GM19035 (cell line): ENCODE results near the gene NCKAP5.

ENCODE experiments used
- ATAC-seq: cut with Tn5 transposase; IDR thresholded peaks from one replicate; pipeline ENCODE4 v1.9.1; 2021; ENCODE audit not compliant: unreplicated experiment

The NCKAP5 gene

GRCh38 chr2:133574620-133575019 lies 6.4 kb upstream of the NCKAP5 start:
- ATAC-seq, result no peak

GRCh38 chr2:133574186-133574585 lies 5.9 kb upstream of the NCKAP5 start:
- ATAC-seq, result no peak

DNA sequence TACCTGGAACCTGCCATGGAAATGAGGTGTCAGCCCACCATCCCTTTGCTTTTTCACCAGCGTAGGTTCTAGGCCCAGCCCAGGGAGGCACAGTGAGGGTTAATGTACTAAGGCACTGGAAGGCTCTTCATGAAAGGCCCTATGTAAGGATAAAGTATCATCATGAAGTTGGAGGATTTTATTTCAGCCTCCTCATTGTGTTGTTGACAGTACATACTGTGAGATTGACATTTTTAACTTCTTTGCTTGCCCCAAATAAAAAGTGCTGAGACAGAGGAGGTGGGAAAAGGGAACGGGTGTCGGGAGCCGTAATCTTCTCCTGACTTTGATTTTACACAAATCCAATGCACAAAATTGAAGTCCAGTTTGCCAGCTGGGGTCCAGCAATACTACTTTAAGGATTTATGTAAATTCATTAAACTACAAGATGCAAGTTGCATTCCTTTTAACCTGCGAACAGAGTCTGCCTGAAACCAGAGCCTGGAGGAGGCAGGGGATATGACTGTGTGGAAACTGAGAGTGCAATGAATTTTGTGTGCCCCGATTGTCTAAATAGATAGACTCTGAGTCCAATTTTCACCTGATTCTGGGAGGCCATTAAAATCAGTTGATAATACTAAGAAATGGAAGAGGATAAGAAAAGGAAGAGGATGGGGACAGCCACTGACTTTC lies 5.4 kb upstream of the NCKAP5 start:
- no peak for ATAC-seq

DNA sequence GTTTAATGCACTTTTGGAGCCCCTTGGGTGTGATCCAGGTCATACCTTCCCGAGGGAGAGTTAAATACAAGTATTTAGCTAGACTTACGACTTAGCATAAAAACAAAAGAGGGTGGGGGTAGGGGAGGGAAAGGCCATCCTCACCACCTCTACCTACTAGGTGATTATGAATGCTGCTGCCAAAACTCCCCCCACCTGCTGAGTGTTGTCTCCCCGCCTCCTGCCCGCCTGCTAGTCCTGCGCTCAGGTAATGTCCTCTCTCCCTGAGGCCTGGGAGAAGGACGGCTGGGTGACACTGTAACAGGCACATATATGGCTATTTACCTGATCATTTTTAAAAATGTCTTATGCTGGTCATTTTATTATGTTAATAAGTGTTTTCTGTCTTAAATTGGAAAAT lies 3.0 kb upstream of the NCKAP5 start:
- ATAC-seq, result no peak

DNA sequence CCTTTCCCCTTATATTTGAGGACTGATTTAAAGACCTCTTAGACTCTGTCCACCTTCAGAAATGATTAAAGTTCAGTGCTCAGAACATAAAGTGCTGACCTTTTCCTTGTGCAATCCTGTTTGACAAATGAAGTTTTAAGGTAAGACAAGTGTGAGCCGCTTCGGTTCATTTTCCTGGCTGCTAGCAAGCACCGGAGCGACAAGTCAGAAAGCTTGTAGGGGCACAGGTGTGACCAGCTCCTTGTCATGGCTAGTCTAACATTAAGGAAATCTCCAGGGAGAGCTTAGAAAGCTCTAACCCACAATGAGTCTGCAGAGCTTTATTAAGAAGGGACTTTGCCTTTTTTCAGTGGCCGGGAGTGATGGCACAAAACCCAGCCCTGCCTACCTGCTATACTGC lies 2.3 kb upstream of the NCKAP5 start:
- ATAC-seq, result no peak

GRCh38 chr2:133569286-133569830 lies 1.1 kb upstream of the NCKAP5 start:
- no peak for ATAC-seq

DNA sequence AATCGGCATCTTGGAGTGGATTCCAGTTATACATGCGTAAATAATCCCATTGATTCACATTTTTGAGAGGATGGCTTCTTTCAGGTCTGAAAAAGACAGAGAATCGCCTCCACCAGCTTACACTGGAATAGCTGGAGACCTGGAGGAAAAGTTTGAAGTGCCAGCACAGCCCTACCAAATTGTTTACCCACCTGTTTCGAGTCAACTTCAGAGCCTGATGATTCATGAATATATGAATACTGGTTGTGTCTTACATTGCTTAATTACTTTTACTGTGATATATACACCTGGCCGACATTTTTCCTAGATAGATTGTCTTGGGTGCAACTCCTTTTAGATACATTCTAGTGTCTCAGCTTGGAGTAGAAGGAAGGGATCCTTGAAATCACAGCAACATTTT lies 335 bp upstream of the NCKAP5 start:
- ATAC-seq, result no peak

- ATAC-seq, result no peak
Measured at GRCh38 chr2:133562558-133562957, 5.7 kb downstream of the NCKAP5 start.

DNA sequence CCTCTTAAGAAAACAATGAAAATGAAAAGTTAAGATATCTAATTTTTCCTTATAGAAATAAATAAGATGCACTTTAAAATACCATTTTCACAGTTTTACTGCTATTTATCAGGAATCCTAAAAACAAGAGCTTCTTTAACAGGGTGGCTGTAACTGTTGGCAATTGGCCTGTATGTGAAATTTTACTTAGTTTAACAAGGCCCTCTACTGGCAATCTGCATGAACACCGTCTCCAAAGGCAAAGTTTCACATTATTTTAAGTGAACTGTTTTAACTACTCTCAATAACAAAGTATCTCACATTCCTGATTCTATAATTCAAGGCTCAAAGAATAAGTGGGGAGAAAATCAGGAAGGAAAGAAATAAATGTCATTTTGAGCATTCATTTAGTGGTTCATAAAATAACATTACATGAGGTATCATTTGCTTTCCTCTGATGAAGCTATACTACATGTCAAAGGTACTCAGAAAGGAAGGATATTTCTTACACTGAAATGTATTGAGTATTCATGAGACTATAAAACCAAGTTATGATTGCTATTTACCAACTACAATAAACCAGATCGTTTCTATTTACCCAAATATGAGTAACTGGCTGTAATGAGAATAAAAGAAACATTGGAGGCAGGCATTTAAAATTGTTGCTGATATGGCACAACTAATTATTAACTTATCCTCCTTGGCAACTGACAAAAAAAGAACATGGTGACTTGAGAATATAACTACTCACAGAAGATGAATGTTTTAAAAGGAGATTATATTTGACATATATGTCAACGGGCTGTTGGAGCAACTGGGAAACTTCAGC lies 7.0 kb downstream of the NCKAP5 start:
- ATAC-seq, result no peak

- no peak for ATAC-seq
Measured at GRCh38 chr2:133557614-133558013, 10.6 kb downstream of the NCKAP5 start.

DNA sequence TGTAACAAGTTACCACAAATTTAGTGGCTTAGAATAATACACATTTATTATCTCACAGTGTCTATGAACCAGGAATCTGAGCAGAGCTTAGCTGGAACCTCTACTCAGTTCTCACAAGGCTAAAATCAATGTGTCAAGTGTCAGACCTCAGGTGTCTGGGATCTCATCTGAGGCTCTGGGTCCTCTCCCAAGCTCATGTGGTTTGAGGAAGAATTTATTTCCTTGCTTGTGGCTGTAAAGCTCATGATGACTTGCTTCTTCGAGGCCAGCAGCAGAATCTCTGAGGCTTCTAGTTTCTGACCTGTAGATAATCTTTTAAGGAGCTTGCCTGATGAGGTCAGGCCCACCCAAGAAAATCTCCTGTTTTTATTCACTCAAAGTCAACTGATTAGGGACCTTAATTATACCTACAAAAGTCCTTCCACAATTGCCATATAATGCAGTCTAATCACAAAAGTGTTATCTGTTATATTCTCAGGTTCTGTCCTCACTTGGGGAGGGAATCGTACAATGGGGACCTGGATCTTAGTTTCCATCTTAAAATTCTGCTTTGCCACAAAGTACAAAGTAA lies 14.3 kb downstream of the NCKAP5 start:
- ATAC-seq, result no peak

DNA sequence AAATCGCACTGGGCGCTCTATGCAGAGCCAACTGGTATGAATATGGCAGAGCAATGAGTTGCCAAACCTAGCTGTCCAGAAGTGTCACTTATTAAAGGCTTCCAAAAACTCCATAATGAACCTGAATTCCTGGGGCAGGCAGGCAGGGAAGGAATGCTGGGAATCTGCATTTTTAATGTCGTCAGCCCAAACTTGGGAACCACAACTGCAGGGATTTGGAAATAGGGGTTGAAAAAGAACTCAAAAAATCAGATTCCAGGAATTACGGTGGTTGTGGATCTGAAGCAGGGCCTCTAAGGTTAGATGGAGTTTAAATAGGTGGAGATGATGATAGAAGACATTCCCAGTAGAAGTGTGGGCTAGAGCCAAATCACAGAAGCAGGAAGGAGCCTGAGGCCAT lies 15.0 kb downstream of the NCKAP5 start:
- ATAC-seq, result no peak

DNA sequence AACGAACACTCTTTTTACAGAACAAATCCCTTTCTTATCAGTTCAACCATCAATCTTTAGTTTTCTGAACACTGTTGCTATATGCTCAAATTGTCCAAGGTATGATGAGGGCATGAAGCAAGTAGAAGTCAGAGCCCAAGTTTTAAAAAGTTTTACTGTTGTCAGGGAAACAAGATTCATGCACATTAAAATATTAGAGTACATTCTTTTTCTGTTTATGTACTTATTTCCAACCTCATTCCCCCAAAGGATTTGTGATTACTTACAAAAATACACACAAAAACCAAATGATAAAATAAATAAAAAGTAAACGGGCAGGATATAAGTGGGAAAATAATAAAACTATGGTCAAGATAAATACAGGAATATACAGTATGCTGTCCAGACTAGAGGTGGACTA lies 15.4 kb downstream of the NCKAP5 start:
- ATAC-seq, result no peak

DNA sequence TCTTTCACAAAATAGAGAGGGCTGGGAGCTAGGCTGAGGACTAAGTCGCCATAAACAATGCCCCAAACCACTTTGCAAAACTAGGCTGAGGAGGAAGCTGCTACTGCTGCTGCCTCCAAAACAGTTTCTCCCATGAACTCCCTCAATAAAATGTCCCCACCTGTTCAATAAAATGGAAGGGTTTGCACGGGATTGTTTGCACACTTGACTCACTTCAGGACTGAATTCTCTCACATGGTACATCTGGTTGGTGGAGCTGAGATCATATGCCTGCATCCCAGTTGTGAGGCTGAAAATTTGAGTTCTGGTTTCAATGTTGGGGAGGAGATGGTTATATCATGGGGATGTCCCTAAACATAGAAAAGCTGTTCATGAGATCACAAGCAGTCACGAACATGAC lies 26.5 kb downstream of the NCKAP5 start:
- ATAC-seq, result no peak

DNA sequence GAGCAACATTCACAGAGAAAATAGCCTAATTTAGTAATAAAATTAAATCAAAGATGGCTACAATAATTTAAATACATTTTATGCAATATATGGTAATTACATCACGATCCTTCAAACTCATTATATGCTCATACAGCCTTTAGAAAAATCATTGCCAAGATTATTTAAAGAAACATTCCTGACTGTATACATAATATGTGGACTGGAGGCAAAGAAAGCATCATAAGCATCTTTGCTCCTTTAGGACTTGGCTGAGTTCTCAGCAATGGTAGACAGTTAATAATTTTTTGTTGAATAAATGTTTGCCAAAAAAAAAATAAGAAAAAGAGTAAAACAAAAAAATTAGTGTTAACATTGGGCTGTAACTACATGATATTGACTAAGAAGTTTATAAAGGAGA lies 26.9 kb downstream of the NCKAP5 start:
- no peak for ATAC-seq

DNA sequence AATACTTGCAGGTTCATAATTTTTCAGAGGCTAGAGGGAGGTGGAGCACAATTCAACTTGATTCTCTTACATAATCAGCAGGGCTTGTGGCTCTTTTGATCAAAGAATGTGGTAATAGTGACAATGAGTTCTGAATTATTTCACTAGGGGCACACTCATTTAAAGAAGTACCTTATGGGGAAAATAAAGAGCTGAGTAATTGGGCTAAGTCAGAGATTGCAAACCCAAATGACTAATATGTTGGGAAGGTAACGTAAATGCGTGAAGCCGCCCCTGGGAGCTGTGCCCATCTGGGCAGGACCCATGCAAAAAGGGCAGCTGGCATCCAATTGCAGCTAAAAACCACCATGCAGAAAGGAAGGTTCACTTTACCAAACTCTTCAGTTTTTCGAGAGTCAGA lies 35.3 kb downstream of the NCKAP5 start:
- ATAC-seq, result no peak

DNA sequence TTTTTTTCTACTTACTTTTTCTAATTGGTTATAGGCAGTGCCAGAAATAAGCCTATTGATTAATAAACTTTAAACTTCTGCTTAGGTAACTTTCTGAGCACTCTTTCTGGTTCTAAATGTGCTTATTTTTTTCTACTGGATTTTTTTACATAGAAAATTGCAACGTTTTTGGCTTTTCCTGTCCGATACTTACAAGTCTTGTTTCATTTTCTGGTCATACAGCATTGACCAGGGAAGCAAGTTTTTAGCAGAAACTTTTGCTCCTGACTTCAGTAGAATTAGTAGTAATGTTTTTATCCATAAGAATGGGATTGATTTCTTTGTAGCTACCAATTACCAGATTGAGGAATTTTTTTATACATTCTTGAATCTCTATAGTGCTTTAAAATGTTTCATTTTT lies 36.9 kb downstream of the NCKAP5 start:
- no peak for ATAC-seq

GRCh38 chr2:133530645-133531044 lies 37.6 kb downstream of the NCKAP5 start:
- ATAC-seq, result no peak

DNA sequence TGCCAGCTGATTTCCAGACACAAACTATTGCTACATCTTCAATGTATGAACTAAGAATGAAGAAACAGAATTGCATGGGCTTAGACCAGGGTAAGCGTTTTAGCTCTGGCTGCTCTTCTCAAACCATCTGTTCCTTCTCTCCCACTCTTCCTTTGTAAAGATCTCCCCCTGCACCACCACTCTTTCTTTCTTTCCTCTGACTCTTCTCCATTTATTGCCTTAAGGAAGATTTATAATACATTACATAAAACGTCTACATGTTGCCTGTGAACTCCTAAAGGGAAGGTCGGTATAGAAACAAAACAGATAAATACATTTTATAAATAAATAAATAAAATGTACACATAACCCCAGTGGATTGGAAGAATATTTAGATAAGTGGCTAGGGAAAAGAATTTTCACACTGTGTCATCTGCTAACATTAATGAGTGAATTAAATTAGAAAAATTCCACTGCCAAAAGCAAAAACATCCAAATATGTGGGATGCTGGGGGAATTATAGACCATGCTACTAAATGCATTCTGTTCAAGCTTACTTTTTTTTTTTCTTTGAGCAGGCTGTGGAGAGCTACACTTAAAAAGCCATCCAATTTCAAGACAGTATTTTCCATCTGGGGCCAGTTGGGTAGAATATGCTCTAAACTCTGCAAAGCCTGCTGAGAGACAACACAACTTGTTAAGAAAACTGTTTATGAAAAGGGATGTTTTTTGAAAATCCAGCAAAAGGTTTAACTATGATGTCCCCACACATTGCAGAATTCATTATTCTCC lies 41.5 kb downstream of the NCKAP5 start:
- ATAC-seq, result no peak

- no peak for ATAC-seq
Measured at GRCh38 chr2:133525613-133526529, 42.4 kb downstream of the NCKAP5 start.
